GM21723 (cell line): ENCODE data around the gene PRKG1.

Experiments
- ATAC-seq: cut with Tn5 transposase; IDR thresholded peaks from one replicate; pipeline ENCODE4 v1.9.1; 2021; ENCODE audit warnings: mild to moderate bottlenecking, moderate library complexity; ENCODE audit not compliant: unreplicated experiment

The PRKG1 gene

DNA sequence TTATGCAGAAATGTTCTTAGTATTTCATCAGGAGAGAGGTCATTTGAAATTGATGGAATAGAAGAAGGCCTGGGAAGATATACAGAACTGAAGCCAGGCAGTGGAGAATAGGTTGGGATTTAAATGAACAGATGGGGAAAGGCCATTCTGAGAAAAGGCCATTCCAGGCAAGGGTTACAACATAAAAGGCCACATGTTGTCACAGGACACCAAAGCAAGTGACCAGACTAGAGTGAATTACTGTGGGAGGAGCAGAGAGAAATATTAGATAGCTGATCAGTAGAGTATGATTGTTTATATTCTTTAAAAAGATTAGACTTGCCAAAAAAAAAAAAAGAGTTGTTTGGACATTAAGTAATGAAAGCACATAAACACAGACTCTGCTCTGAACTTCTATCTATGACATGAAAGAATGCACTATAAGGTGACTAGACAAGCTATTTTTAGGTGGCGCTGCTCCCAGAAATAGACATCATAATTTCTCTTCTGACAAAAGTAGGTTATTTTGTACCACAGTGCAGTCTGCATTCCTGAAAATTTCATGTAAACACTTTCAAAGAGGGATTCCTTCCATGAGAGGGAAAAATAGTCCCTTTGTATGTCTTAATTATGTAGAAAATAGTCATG, 1184.6 kb downstream of the PRKG1 start:
- no peak for ATAC-seq

DNA sequence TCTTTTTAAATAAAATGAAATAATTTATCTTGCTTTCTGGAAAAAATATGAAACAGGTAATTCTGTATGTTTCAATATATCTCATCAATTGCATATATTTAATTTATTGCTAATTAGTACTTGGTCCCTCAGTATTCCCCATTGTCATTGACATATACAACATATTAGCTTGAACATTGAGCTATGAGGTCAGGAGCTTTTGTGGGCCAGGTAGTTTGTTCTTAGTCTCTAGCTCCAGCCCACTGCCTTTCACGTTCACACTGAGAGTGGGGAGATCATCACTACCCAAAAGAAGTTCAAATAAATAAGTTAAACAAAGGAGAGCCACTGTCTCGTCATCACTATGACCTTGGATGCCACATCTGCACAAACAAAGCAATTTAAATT, 1185.1 kb downstream of the PRKG1 start:
- no peak for ATAC-seq

DNA sequence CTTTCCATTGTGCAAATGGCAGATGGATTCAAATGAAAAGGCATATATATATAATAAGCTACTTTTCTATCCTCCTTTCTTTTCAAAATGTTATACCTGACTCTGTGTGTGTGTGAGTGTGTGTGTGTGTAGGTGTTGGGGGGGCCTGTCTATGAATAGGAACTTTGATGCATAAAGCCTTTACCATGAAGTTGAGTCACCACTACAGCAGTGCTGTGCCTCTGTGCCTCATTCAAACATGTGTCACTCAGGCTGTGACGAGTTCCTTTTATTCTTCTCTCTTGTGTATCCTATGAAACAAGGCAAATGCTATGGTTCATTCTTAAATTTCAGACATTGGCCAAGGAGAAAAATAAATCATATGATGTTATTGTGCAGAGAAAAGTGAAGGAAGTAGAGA, 1187.1 kb downstream of the PRKG1 start:
- no peak for ATAC-seq

DNA sequence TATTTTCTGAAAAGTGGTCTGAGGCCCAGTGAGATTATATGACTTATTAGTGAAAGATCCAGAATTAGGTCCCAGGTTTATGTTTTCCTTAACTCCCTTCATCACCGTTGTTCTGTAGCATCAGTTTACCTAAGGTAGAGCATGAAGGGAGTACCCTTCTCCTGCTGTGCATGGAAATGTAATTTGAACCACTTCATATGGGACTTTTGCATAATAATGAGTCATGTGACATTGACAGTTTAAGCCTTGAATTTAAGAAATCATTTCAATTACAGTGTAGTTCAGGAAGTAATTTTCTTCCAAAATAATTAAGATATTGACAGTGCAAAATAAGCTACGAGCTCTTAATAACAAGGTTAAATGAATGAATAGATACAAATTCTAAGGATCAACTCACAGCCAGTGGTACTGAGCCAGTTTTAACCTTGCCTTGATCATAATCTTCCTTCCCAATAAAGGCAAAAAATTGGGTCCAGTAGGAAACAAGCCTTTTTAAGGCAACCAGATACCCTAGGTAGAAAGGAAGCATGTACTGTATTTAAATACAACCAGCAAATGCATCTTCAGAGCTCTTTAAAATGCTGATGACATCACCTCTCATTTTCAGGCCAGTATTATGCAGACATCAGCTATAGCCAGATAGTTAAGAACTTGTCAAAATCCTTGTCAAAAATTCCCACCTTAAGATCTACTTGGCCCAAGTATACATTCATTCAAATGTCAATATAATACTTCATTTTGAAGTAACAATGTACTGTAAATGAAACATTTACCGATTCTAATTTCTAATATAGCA, 1191.0 kb downstream of the PRKG1 start:
- no peak for ATAC-seq

DNA sequence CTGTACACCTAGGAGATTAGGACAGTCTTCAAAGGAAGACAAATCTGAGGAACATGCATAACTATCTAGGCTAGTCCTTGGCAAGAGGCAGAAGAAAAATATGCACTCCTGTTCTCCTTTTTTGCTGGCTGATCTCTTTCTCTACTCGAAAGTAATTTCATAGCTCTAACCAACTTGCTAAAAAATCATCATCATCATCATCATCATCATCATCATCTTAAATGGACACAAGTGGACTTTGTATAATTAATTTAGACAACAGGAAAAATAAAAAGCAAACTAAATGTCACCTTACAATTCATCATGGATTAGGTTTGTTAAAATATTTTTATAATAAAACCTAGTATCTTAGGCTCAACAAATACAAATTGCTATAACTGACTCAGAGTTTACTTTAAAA, 1192.6 kb downstream of the PRKG1 start:
- no peak for ATAC-seq

DNA sequence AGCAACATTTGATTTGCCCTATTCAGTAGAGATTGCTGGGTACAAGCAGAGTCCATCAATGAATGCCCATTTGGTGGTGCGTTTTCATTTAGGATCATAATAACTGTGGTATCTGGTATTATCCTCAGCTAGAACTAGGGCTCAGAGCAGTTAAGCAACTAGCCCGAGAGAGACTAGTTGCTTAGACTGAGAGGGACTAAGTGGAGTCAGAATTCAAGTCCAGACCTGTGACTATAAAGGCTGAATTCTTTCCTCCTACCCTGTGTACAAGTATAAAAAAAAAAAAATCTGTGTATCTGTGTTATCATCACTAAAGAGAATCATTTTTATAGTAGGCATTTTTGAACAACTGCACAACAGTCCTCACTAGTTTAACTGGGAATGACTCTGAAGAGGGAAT, 1194.5 kb downstream of the PRKG1 start:
- ATAC-seq: no peak

DNA sequence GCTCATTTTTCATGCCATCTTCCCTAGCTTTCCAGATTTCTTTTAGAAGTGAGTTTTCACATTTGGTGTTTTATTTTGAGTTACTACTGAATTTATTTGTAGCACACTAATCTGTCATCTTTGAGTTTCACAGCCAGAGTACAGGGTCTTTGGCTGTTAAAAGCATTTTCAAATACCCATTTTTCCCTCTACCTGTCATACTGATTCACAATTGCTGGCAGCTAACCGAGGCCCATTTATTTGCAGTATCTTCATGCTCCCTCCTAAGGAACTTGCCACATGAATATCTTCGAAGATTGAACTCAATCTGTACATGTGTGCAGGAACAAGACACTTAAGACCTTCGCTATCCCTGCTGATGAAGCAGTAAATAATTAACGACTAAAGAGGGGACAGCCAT, 1194.9 kb downstream of the PRKG1 start:
- ATAC-seq: no peak

DNA sequence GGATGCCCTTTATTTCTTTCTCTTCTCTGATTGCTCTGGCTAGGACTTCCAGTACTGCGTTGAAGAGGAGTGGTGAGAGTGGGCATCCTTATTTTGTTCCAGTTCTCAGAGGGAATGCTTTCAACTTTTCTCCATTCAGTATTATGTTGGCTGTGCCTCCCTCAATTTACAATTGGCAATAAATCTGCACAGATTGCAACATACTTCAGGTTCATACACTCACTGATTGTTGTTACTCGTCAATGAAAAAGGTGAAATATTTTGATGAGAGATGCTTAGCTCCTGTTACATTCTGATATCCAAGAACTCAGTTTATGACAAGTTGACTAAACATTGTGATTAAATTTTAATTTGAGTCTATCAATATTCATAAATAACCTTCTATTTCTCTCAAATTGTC, 1201.9 kb downstream of the PRKG1 start:
- ATAC-seq: no peak

DNA sequence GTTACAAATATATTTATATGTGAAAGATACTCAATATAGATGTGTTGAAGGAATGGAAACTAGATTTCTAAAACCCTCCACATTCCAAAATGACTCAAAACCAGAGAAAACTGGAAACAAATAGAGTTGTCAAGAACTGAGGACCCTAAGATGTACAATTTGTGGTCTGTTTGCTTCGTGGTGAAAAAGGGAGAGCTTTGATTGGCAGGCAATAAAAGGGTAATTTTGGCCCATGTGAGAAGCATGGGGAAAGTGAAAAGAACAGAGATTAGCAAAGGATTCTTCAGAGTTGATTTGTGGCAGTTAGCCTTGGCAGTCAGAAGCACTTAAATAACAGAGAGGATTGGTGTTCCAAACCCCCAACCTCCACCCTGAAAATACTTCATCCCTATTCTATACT, 1202.7 kb downstream of the PRKG1 start:
- no peak for ATAC-seq

DNA sequence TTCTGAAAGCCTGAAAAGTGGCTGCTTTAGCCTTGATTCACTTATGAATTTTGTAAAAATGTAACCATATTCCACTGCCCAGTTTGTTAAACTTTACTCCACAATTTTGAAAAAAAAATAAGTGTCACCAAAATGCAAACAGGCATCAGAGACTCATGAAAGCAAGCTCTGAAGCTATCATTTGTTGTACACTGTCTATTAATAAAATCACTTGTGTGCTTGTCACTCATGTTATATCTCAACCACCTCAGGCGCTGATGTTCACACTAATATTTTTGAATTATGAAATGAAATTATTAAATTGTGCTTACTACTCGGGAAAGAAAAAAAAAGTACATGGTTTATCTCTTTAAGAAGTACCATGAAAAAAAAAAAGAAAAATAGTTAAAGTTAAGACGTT, 1205.3 kb downstream of the PRKG1 start:
- no peak for ATAC-seq

DNA sequence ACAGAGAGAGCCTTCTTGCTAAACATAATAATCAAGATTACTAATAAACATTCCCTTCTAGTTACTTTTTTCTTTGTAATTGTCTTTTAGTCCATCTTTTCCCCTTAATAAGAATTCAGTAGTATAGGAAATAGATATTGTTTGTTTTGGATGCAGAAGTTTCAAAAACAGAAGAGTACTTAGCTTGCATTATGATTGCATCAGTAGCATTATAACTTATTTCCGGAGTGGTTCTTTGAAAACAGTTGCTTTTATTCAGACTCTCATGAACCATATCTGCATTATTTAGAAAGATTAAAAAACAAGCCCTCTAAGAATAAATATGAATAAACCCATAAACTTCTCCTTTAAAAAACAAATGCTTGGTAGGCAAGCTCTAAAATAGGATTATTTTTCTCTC, 1205.8 kb downstream of the PRKG1 start:
- ATAC-seq: no peak

DNA sequence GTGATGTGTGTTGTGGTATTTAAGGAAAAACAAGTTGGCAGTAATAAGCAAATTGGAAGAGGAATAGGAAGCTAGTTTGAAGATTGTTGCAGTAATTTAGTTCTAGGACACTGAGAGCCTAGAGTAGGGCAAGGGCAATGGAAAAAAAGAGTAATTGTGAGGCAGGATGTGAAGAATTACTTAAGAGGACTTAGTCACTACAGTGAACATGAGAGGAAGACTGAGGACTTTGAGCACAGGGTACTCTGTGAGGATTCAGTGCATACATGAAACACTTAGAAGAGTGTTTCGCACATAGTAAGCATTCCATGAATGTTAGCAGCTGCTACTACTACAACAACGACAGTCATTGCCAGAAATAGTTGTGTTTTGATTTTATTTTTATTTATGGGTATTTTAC, 1208.9 kb downstream of the PRKG1 start:
- no peak for ATAC-seq

DNA sequence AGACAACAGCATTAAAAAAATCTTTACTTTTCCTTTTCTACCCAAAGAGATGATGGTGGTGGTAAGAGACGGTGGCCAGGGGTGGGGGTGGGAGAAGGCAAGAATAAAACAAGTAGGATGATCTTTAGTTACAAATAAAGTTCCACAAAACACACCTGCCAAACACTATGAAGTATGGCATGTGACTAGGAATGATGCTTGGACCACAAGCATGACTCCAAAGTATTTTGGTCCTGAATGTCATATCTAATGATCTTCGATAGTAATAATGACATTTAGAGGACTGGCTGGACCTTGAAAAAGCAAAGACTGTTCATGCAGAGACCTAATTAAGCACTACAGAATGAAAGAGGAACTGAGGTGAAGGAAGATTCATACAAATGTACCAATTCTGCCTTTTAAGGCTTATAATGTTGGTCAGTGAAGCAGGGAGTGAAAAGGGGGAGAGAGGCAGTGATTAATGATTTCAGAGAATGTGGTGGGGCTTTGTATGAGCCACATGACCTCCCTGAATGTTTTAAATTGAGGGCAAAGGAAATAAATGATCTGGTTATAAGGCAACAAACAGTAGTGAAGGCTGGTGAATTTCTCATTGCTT, 1210.2 kb downstream of the PRKG1 start:
- peak; percentile 56 for ATAC-seq

DNA sequence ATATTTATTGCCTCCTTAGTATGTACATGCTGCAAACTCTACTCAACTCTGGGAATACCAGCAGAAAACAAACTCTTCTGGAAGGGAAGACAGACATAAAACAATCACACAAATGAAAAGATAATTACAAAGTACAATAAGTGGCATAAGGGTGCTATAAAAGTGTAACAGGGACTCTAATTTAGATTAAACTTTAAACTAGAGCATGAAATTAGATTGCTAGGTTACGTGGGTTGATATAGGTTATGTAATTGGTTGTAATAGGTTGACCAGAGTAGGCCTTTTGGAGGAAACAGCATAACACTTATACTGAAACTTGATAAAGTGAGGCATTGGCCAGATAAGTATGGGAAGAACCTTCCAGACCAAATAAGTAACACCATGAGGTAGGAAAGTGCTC, 1213.6 kb downstream of the PRKG1 start:
- ATAC-seq: no peak

DNA sequence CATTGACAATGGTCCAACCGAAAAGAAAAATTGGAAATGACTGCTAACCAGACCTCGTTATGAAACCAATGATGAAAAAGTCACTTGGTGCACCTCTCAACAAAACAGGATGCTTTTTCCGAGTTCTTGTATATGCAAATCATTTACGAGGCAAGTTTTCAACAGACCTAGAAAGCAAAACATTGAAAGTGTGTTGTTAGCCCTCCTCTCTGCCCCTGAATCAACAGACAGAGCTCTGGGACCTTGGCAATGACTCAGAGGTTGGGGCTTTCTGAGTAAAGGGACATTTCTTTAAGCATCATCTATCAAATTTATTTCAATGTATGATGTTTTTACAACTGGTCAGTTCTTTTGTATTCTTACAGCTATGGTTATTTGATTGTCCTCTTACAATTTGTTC, 1223.5 kb downstream of the PRKG1 start:
- no peak for ATAC-seq

DNA sequence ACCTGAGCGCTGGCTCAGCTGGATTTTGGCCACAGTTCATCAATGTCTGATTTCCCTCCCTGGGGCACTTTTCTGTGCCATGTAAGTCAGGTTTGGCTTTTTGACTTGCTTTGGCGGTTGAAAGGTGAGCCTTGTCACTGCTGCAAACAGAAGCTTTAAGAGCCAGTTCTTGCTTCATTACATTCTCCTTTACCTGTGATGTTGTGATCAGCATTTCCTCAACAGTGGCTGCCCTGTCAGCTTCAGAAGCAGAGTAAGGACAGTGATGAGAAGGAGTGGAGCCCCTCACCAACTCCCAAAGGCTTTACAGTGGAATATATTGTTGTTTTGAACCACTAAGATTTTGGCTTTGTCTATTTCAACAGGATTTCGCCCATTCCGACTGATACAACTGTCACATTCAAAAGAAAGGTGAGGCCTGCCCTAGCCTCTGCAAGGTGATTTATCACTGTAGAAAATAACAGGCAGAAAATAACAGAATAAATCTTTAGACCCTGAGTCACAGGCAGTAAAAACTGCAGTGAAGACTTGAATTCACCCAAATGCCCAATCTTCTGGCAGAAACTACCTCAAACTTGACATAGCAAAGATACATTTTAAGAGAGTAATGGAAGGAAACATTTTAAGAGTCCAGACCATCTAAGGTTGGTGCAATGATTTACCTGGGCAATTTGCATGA, 1226.5 kb downstream of the PRKG1 start:
- no peak for ATAC-seq

DNA sequence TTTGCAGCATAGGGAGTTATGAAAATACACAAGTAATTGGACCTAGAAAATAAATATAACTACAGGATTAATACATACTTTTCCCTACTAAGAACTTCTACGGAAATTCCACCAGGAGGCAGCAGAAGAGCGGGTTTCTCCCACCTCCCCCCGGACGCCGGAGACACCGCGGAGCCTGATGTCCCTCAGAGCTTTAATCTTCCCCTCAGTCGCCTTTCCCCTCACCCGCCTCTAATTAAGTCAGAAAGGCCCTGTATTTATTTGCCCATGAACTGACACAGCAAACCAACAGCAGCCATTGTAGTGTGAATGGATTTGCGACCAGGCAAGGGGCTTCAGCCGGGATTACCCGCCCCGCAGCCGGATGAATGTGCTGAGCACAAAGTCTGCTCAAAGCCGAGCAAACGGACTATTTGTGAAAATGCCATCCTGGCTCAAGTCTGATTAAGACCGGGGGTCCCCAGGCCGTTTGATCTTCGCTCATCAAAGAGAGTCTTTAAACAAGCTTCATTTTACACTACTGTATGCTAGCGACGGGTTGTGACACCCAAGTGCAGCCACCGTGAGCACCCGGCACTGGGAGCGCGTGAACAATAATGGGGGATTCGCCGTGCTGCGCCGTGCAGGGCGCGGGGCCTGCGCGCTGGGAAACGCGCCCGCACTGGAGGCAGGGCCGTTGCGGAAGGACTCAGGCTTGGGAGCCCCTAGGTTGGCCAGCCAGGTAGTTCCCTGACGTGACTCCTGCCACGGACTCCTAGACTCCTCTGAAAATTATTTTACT, 1234.2 kb downstream of the PRKG1 start:
- ATAC-seq: peak; percentile 93

DNA sequence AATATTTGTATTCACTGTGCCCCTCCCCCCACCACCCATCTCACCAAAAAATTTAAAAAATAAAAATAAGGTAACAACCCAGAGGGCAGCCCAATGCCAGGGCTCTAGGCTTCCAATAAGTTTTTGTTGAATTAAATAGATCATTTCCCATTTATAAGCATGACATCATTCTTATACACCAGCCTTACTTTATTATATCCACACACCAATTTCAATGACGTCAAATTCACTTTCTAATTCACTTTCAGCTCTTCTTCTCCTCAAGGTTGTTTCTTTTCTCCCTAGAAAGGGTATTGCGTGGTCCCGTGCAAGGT, 1238.6 kb downstream of the PRKG1 start:
- no peak for ATAC-seq

DNA sequence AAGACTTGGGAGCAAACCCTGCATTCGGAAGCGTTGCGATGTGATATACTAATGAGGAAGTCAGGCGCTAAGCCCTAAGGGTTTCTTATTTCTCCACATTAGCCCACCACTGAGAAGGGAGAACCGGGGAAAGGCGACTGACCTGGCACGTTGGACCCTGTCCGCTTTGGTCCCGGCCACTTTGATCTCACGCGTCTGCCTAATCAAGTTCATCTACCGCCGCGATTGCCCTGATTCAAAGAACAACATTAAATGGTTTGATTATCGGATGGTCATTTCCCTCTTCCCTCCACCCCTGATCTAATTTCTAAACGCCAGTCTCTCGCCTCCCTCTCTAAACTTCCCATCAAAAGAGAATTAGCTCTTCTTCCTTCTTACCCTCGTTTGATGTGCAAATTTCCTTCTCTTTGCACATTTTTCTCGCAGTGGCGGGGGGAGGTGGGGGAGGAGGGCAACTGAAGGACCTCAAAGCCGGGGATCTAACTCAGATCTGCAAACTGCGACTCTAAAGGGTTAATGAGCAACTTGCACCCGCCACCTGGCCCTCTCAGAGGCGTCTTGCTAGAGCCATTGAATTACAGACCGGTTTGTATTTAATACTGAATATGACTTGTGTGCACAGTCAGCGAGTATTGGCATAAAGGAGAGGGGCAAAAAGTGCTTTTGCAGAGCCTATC, 1239.1 kb downstream of the PRKG1 start:
- ATAC-seq: no peak

DNA sequence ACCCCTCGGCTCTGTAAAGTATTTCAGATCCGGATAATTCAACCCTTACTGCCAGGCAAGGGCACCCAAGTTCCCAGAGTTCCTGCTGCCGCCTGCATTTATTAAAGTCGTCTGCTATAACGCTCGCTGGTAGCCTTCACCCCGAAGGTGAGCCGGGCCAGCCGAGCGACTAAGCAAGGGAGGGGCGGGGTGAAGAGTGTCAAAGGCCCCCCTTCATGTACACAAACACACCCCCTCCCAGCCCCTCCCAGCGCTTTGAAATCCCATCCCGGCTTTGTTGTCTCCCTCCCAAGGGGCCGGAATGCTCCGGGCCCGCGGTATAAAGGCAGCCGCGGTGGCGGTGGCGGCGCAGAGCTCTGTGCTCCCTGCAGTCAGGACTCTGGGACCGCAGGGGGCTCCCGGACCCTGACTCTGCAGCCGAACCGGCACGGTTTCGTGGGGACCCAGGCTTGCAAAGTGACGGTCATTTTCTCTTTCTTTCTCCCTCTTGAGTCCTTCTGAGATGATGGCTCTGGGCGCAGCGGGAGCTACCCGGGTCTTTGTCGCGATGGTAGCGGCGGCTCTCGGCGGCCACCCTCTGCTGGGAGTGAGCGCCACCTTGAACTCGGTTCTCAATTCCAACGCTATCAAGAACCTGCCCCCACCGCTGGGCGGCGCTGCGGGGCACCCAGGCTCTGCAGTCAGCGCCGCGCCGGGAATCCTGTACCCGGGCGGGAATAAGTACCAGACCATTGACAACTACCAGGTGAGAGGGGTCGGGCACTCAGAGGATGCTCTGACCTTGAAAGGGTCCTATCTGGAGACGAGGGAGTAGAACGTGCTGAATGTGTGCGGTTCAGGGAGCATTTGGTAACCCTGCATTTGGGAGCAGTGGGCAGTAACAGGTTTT, 1239.9 kb downstream of the PRKG1 start, which contains the start of gene DKK1:
DKK1 (plus strand) TSS at position 349 of the 889 bp plus-strand sequence; CDS start at position 503, 154 bp downstream.
- ATAC-seq: no peak
